Prostate gland (tissue), 2 donors: ENCODE results near the gene CAMKMT.

ENCODE experiments used
- POLR2A ChIP-seq: fragments of 450-650 bp; IDR thresholded peaks from one replicate; pipeline ENCODE4 v1.6.1; 2016; ENCODE audit warnings: antibody characterized with exemption, mild to moderate bottlenecking
- TF ChIP-seq, protein P1 (sequence below), 4 experiments: fragments of 200-600 bp in 2 of 4; fragments of 450-650 bp in 2 of 4; sonication (generic) in 2 of 4; IDR thresholded peaks; 1 replicate in 3 of 4; 2 replicates in 1 of 4; pipeline ENCODE4 v1.5.1; 2016 to 2019; ENCODE audit warnings: antibody characterized with exemption in 4 of 4, mild to moderate bottlenecking in 2 of 4, moderate library complexity in 2 of 4

DNA sequence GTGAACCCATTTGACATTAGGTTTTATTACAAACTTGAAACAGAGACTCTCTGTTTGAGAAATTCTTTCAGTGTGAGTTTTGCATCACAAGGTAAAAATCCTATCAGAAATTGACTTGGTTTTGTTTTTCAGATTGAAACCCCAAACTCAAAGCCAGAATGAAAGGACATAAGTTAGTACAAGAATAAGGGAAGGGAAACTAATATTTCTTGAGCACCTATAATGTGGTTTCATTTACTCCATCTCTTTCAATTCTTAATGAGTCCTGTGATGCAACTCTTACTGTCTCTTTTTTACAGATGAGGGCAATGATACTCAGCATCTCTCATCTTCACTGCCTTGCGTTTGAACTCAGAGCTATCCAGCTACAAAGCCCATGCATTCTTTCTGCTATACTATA is 369.8 kb downstream of the CAMKMT start:
- TF ChIP-seq, protein P1, sequence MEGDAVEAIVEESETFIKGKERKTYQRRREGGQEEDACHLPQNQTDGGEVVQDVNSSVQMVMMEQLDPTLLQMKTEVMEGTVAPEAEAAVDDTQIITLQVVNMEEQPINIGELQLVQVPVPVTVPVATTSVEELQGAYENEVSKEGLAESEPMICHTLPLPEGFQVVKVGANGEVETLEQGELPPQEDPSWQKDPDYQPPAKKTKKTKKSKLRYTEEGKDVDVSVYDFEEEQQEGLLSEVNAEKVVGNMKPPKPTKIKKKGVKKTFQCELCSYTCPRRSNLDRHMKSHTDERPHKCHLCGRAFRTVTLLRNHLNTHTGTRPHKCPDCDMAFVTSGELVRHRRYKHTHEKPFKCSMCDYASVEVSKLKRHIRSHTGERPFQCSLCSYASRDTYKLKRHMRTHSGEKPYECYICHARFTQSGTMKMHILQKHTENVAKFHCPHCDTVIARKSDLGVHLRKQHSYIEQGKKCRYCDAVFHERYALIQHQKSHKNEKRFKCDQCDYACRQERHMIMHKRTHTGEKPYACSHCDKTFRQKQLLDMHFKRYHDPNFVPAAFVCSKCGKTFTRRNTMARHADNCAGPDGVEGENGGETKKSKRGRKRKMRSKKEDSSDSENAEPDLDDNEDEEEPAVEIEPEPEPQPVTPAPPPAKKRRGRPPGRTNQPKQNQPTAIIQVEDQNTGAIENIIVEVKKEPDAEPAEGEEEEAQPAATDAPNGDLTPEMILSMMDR (IDR thresholded peaks at IDR 0.05) = no peak
- no peak for TF ChIP-seq POLR2A
